Endothelial cell of umbilical vein (primary cell): ENCODE measurements around the gene SP6. TPM values are rescaled to one million over a fixed set of nuclear protein-coding genes. Genes with fewer than 3 reads are reported as not detected.

ENCODE experiments used
- BruUV-seq: library from RNA; stranded (reverse); fragments of 400-500 nt; replicated peaks from 2 replicates; lab custom pipeline; 2021; lab: Mats Ljungman, UMichigan
- CTCF ChIA-PET: fragments of 300-600, 350-600 bp; sonication (Branson Sonifier 250); formaldehyde crosslinking; loops from one replicate; lab custom pipeline; 2021; ENCODE audit warnings: antibody characterized with exemption, inconsistent platforms; lab: Charles Lee
- POLR2A ChIA-PET: fragments of 300-600, 350-600 bp; sonication (Branson Sonifier 250); formaldehyde crosslinking; loops from one replicate; lab custom pipeline; 2021; ENCODE audit warnings: antibody characterized with exemption, inconsistent platforms; lab: Charles Lee
- DNase-seq: peaks from one replicate; pipeline ENCODE4 v3.0.0-alpha.2; 2011; ENCODE audit warnings: low read depth, low spot score
- FAIRE-seq: peaks from 2 replicates; lab custom pipeline; 2011; peaks lifted over from hg19 to GRCh38; lab: Jason Lieb, UNC
- H2AFZ ChIP-seq: 2 replicates; pipeline ENCODE4 v1.6.0; 2012; ENCODE audit warnings: low read depth, low read length, control low read depth, inconsistent platforms
- H3K27ac ChIP-seq: 2 replicates; pipeline ENCODE4 v1.5.1; 2011; ENCODE audit warnings: low read depth, mild to moderate bottlenecking, control low read depth, low read length, moderate library complexity; ENCODE audit not compliant: insufficient read depth
- H3K27me3 ChIP-seq, 2 experiments: 2 replicates each; pipeline versions ENCODE4 v1.6.0 to v1.6.1; 2011; ENCODE audit warnings: low read length in 2 of 2, mixed read lengths in 1 of 2; ENCODE audit not compliant: control insufficient read depth in 2 of 2, insufficient read depth in 2 of 2
- H3K36me3 ChIP-seq, 2 experiments: 2 replicates in 1 of 2; 3 replicates in 1 of 2; pipeline ENCODE4 v1.5.1; 2011; ENCODE audit warnings: low read length in 2 of 2, mild to moderate bottlenecking in 1 of 2, moderate library complexity in 1 of 2; ENCODE audit not compliant: control insufficient read depth in 2 of 2, insufficient read depth in 2 of 2; ENCODE audit errors: extremely low read depth in 1 of 2
- H3K4me1 ChIP-seq: 3 replicates; pipeline ENCODE4 v1.5.1; 2011; ENCODE audit warnings: mild to moderate bottlenecking, low read length; ENCODE audit not compliant: control insufficient read depth, insufficient read depth; ENCODE audit errors: extremely low read depth
- H3K4me2 ChIP-seq: 2 replicates; pipeline ENCODE4 v1.6.1; 2011; ENCODE audit warnings: low read length, control low read depth, mixed read lengths; ENCODE audit not compliant: insufficient read depth
- H3K4me3 ChIP-seq, 3 experiments: fragments of 200-600 bp in 1 of 3; sonication (generic), shearing (Covaris generic) in 1 of 3; replicated peaks in 1 of 3; 2 replicates each; pipeline ENCODE4 v1.5.1; 2011 to 2016; ENCODE audit warnings: control low read depth in 3 of 3, low read length in 3 of 3, mild to moderate bottlenecking in 2 of 3, inconsistent platforms in 1 of 3, low read depth in 1 of 3, moderate library complexity in 1 of 3; ENCODE audit not compliant: insufficient read depth in 1 of 3
- H3K79me2 ChIP-seq: 2 replicates; pipeline ENCODE4 v1.6.0; 2012; ENCODE audit warnings: low read length, inconsistent platforms; ENCODE audit not compliant: control insufficient read depth, insufficient read depth
- H3K9ac ChIP-seq: replicated peaks from 2 replicates; pipeline ENCODE3; 2011; ENCODE audit warnings: low read length, control low read depth; ENCODE audit not compliant: insufficient read depth; ENCODE audit errors: extremely low read depth
- H3K9me1 ChIP-seq: replicated peaks from 3 replicates; pipeline ENCODE4 v1.6.0; 2011; ENCODE audit warnings: mild to moderate bottlenecking, low read length; ENCODE audit not compliant: control insufficient read depth, insufficient read depth; ENCODE audit errors: extremely low read depth
- H3K9me3 ChIP-seq: replicated peaks from 2 replicates; pipeline ENCODE4 v1.5.1; 2012; ENCODE audit warnings: low read length, inconsistent platforms; ENCODE audit not compliant: control insufficient read depth, insufficient read depth
- H4K20me1 ChIP-seq: replicated peaks from 2 replicates; pipeline ENCODE3; 2011; ENCODE audit warnings: mild to moderate bottlenecking, low read length; ENCODE audit not compliant: control insufficient read depth, insufficient read depth; ENCODE audit errors: extremely low read depth
- EZH2 ChIP-seq: IDR thresholded peaks from 2 replicates; pipeline ENCODE4 v1.6.1; 2012; ENCODE audit warnings: borderline replicate concordance, low read depth, mild to moderate bottlenecking, moderate library complexity, low read length, inconsistent platforms; ENCODE audit not compliant: severe bottlenecking
- FOS ChIP-seq: IDR thresholded peaks from 2 replicates; pipeline ENCODE4 v1.6.1; 2011; ENCODE audit warnings: mild to moderate bottlenecking, low read length, moderate library complexity, borderline replicate concordance; ENCODE audit not compliant: insufficient read depth
- GATA2 ChIP-seq: IDR thresholded peaks from 2 replicates; pipeline ENCODE4 v1.7.0; 2011; ENCODE audit warnings: low read depth, mild to moderate bottlenecking, moderate library complexity, mixed read lengths, low read length; ENCODE audit not compliant: insufficient read length, insufficient read depth
- JUN ChIP-seq: IDR thresholded peaks from 2 replicates; pipeline ENCODE4 v1.6.1; 2011; ENCODE audit warnings: borderline replicate concordance, low read depth; ENCODE audit not compliant: insufficient read length, insufficient read depth
- MYC ChIP-seq: IDR thresholded peaks from one replicate; pipeline ENCODE4 v1.6.1; 2011; ENCODE audit warnings: mild to moderate bottlenecking, low read depth, low read length
- POLR2A ChIP-seq: IDR thresholded peaks from 2 replicates; pipeline ENCODE4 v1.6.1; 2012; ENCODE audit warnings: low read depth, mild to moderate bottlenecking, control low read depth, low read length
- POLR2AphosphoS5 ChIP-seq: IDR thresholded peaks from 2 replicates; pipeline ENCODE4 v1.6.1; 2012; ENCODE audit warnings: low read depth, mild to moderate bottlenecking, control low read depth, low read length, moderate library complexity; ENCODE audit not compliant: insufficient read depth
- dilution Hi-C: fragments of 300-500 bp; cut with MboI; formaldehyde crosslinking; loops from one replicate; pipeline ENCODE4 v1.15.0; 2019; ENCODE audit warnings: low sequenced_read_pairs; ENCODE audit not compliant: extremely low pct_ligation_motif_present
- intact Hi-C: fragments of 100-400 bp; cut with micrococcal nuclease; formaldehyde crosslinking; loops from one replicate; pipeline ENCODE4 v1.10.0; 2022
- polyA plus RNA-seq, 4 experiments: library from polyadenylated mRNA; depleted of rRNA in 3 of 4; stranded (reverse) in 3 of 4; unstranded in 1 of 4; fragments of >200 nt; gene quantifications; 2 replicates each; pipeline versions ENCODE4 v1.2.1 to v1.2.3, GENCODE V29; 2011 to 2012; ENCODE audit warnings: missing spikeins in 1 of 4
- total RNA-seq: library from RNA; stranded (reverse); gene quantifications from 2 replicates; pipeline ENCODE4 v1.2.3, GENCODE V29; 2021
- TF ChIP-seq, protein P1 (sequence below): IDR thresholded peaks from 2 replicates; pipeline ENCODE4 v1.6.1; 2011; ENCODE audit not compliant: insufficient read depth, insufficient read length
- TF ChIP-seq, protein P2 (sequence below), 2 donors: IDR thresholded peaks; 1 replicate in 1 of 2; 2 replicates in 1 of 2; pipeline ENCODE4 v1.5.1; 2011; ENCODE audit warnings: low read length in 2 of 2, mild to moderate bottlenecking in 2 of 2, moderate library complexity in 2 of 2, control low read depth in 1 of 2, inconsistent platforms in 1 of 2, low read depth in 1 of 2; ENCODE audit not compliant: insufficient read depth in 1 of 2; ENCODE audit errors: extremely low read depth in 1 of 2

Gene SP6
- total and polyA plus RNA-seq, 2 donors (not counting 3 experiments of a cell fraction or from before 2014, with no cell fraction given) = 0.11 to 1.3 TPM

- DNase-seq = no peak
- Histone ChIP-seq H3K4me2 (no peak overlapping the region), H2AFZ (no peak overlapping the region), H4K20me1 (no peaks in the 10 kb centered on the region), H3K9me1 (no peaks in the 10 kb centered on the region), H3K4me1 (no peaks in the 10 kb centered on the region), H3K79me2 (no peaks in the 10 kb centered on the region), H3K4me3 (no peak overlapping the region), H3K27me3 (peaks cover 7 to 14% of the 10 kb centered on the region in 2 experiments), H3K9ac (no peak overlapping the region), H3K27ac (no peak overlapping the region), H3K9me3 (no peaks in the 10 kb centered on the region), H3K36me3 (no peaks in the 10 kb centered on the region)
- dilution Hi-C loops = no loop called here
- ChIA-PET CTCF (interaction anchor here (0.9 to 1.1 kb wide), 4 partner anchors 8 to 22 kb away, joined by 3 to 6 read pairs (median 4); no protein-coding TSS in a partner anchor), POLR2A (no interaction called here)
- TF ChIP-seq POLR2A (no peak), EZH2 (no peak), MYC (no peak), JUN (no peak), GATA2 (no peak), POLR2AphosphoS5 (no peak), FOS (no peak)
- TF ChIP-seq, protein P1, sequence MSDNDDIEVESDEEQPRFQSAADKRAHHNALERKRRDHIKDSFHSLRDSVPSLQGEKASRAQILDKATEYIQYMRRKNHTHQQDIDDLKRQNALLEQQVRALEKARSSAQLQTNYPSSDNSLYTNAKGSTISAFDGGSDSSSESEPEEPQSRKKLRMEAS = no peak
- TF ChIP-seq, protein P2, sequence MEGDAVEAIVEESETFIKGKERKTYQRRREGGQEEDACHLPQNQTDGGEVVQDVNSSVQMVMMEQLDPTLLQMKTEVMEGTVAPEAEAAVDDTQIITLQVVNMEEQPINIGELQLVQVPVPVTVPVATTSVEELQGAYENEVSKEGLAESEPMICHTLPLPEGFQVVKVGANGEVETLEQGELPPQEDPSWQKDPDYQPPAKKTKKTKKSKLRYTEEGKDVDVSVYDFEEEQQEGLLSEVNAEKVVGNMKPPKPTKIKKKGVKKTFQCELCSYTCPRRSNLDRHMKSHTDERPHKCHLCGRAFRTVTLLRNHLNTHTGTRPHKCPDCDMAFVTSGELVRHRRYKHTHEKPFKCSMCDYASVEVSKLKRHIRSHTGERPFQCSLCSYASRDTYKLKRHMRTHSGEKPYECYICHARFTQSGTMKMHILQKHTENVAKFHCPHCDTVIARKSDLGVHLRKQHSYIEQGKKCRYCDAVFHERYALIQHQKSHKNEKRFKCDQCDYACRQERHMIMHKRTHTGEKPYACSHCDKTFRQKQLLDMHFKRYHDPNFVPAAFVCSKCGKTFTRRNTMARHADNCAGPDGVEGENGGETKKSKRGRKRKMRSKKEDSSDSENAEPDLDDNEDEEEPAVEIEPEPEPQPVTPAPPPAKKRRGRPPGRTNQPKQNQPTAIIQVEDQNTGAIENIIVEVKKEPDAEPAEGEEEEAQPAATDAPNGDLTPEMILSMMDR (IDR thresholded peaks at IDR 0.05; ENCODE audit: extremely low read depth in 1 of 2, insufficient read depth in 1 of 2, low read depth in 1 of 2, low read length in 2 of 2) = no peak
- BruUV-seq = no TSS peak
- peak; percentile 53 for FAIRE-seq
- intact Hi-C loops = no loop called here
Measured at GRCh38 chr17:47797797-47798196, 53.2 kb downstream of the SP6 start.

Other genes starting within 250 kb of the SP6 start
- 495 and 508 TPM in 2 replicates for gene KPNB1, start 201.2 kb downstream of the SP6 start, total RNA-seq
- gene KPNB1, start 201.2 kb downstream of the SP6 start, polyA plus RNA-seq = 108 and 119 TPM in 2 replicates
- gene TBKBP1, start 157.0 kb downstream of the SP6 start, total RNA-seq = 11.7 and 15.3 TPM in 2 replicates
- 7.0 and 7.2 TPM in 2 replicates for gene TBKBP1, start 157.0 kb downstream of the SP6 start, polyA plus RNA-seq
- gene TBX21, start 117.9 kb downstream of the SP6 start, total RNA-seq = not detected in 2 replicates
- gene TBX21, start 117.9 kb downstream of the SP6 start, polyA plus RNA-seq = not detected in 2 replicates
- 26.7 and 29.1 TPM in 2 replicates for gene OSBPL7, start 29.4 kb downstream of the SP6 start, total RNA-seq
- gene OSBPL7, start 29.4 kb downstream of the SP6 start, polyA plus RNA-seq = 16.2 and 19.2 TPM in 2 replicates
- gene MRPL10, start 19.6 kb downstream of the SP6 start, total RNA-seq = 38.5 and 43.4 TPM in 2 replicates
- 84.0 and 88.1 TPM in 2 replicates for gene MRPL10, start 19.6 kb downstream of the SP6 start, polyA plus RNA-seq
- 0.42 TPM in 1 of 2 replicates, not detected in the other for gene LRRC46, start 19.5 kb downstream of the SP6 start, total RNA-seq
- 0.13 and 0.36 TPM in 2 replicates for gene LRRC46, start 19.5 kb downstream of the SP6 start, polyA plus RNA-seq
- 31.1 and 31.7 TPM in 2 replicates for gene SCRN2, start 9.9 kb downstream of the SP6 start, total RNA-seq
- gene SCRN2, start 9.9 kb downstream of the SP6 start, polyA plus RNA-seq = 47.6 and 48.9 TPM in 2 replicates
- gene SP2, start 45.1 kb upstream of the SP6 start, total RNA-seq = 18.5 and 18.6 TPM in 2 replicates
- gene SP2, start 45.1 kb upstream of the SP6 start, polyA plus RNA-seq = 10.4 and 11.2 TPM in 2 replicates
- gene PNPO, start 90.4 kb upstream of the SP6 start, total RNA-seq = 20.6 and 22.0 TPM in 2 replicates
- gene PNPO, start 90.4 kb upstream of the SP6 start, polyA plus RNA-seq = 19.7 and 22.1 TPM in 2 replicates
- not detected in 2 replicates for gene PRR15L, start 106.7 kb upstream of the SP6 start, total RNA-seq
- gene PRR15L, start 106.7 kb upstream of the SP6 start, polyA plus RNA-seq = not detected in 2 replicates
- 109 and 122 TPM in 2 replicates for gene CDK5RAP3, start 120.0 kb upstream of the SP6 start, total RNA-seq
- gene CDK5RAP3, start 120.0 kb upstream of the SP6 start, polyA plus RNA-seq = 128 and 139 TPM in 2 replicates
- gene COPZ2, start 186.6 kb upstream of the SP6 start, total RNA-seq = 12.5 and 16.3 TPM in 2 replicates
- 13.4 and 28.1 TPM in 2 replicates for gene COPZ2, start 186.6 kb upstream of the SP6 start, polyA plus RNA-seq
- gene NFE2L1, start 197.2 kb upstream of the SP6 start, total RNA-seq = 204 and 236 TPM in 2 replicates
- 187 and 196 TPM in 2 replicates for gene NFE2L1, start 197.2 kb upstream of the SP6 start, polyA plus RNA-seq